GM12872 (cell line): ENCODE results near the gene GRIK5.

Source experiments
- TF ChIP-seq, protein P1 (sequence below): IDR thresholded peaks from 3 replicates; pipeline ENCODE4 v1.5.1; 2011; ENCODE audit warnings: low read depth, mild to moderate bottlenecking, low read length, moderate library complexity; ENCODE audit not compliant: insufficient read depth

Gene GRIK5

DNA sequence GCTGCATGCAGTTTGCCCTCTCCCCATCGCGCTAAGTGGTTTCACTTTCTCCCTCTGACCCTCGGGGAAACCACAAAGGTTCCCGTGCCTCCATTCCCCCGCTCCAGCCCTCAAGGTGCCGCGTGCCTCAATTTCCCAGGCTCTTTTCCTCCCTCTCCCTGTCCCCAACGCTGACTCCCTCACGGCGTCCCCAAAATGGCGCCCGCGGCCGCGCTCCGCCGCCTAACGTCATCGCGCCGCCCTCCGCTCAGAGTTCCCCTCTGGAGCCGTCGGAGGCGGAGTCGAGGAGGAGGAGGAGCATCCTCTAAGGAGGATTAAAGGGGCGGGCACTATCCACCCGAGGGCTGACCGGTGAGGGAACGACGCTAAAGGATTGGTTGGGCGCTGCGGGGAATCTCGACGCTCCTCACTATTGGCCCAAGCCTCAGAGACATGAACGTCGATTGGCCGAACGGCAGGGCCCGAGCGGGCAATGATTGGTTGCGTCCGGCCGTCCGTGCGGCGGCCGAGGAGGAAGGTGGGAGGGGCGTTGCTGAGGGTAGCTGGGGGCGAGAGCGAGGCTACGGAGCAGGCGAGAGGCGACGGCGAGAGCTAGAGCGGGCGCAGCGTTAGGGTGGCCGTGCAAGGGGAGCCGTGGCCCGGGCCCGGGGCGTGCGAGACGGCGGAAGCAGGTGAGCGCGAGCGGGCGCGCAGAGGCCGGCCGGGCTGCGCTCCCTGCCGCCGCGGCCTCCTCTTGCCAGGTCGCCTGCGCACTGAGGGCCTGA, 5.8 kb upstream of the GRIK5 start, which contains the start of gene ZNF574:
TSS of gene ZNF574 (plus strand) at position 551 of the 764 bp plus-strand sequence. CDS start 2,441 bp downstream, outside the sequence.
- TF ChIP-seq, protein P1, sequence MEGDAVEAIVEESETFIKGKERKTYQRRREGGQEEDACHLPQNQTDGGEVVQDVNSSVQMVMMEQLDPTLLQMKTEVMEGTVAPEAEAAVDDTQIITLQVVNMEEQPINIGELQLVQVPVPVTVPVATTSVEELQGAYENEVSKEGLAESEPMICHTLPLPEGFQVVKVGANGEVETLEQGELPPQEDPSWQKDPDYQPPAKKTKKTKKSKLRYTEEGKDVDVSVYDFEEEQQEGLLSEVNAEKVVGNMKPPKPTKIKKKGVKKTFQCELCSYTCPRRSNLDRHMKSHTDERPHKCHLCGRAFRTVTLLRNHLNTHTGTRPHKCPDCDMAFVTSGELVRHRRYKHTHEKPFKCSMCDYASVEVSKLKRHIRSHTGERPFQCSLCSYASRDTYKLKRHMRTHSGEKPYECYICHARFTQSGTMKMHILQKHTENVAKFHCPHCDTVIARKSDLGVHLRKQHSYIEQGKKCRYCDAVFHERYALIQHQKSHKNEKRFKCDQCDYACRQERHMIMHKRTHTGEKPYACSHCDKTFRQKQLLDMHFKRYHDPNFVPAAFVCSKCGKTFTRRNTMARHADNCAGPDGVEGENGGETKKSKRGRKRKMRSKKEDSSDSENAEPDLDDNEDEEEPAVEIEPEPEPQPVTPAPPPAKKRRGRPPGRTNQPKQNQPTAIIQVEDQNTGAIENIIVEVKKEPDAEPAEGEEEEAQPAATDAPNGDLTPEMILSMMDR, result no peak

DNA sequence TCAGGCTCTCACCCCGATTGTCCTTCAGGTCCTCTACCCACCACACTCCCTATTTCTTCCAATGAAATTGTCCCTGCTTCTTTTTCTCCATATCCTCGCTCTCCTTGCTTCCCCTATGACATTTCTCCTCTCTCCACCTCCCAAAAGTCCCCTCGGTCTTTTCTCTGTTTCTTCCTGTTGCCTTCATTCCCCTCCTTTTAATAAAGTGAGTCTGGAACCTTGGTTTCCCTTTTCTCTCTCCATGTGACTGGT, 5.3 kb upstream of the GRIK5 start:
- TF ChIP-seq, protein P1, result no peak

DNA sequence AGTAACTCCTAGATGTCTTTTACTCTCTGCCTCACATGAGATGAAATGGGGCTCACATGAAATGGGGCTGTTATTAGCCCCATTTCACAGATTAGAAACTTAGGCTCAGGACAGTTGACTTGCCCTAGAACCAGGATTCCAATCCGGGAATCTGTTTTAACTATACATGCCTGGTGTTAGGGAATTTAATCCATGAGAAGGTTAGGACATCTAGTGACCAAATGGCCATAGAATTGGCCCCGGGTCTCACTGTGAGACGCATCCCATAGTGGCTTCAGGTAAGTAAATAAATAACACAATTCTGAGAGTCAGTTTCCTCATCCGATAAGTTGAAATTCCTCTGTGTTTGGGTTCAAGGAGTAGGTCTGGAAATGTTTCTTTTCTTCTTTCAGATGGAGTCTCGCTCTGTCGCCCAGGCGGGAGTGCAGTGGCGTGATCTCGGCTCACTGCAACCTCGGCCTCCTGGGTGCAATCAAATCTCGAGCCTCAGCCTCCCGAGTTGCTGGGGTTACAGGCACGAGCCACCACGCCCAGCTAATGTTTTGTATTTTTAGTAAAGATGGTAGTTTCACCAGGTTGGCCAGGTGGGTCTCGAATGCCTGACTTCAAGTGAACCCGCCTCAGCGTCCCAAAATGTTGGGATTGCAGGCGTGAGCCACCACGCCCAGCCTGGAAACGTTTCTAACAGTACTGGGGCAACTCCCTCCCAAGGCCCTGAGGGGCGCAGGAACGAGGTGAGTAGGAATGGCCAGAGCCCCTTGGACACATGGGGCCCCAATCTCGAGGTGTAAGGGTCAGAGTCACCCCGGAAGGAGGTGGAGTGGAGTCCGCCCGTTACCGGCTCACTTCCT, 4.7 kb upstream of the GRIK5 start:
- TF ChIP-seq, protein P1, result no peak

DNA sequence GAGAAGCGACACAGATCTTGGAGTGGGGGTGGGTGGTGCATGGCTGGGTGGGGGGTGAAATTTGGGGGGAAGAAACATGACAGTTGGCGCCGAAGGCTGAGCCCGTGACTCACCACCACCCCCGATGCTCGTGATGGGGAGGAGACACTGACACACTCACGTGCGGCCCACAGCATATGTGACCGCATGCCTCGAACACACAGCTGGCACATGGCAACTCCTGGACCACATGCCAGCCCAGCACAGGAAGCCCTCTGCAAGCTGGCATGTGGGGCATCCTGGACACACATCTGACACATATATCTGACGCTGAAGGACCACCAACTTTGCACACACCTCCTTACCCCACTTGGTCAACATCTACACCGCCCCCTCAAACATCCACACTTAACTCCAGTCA, 1.2 kb upstream of the GRIK5 start:
- TF ChIP-seq, protein P1, result no peak

DNA sequence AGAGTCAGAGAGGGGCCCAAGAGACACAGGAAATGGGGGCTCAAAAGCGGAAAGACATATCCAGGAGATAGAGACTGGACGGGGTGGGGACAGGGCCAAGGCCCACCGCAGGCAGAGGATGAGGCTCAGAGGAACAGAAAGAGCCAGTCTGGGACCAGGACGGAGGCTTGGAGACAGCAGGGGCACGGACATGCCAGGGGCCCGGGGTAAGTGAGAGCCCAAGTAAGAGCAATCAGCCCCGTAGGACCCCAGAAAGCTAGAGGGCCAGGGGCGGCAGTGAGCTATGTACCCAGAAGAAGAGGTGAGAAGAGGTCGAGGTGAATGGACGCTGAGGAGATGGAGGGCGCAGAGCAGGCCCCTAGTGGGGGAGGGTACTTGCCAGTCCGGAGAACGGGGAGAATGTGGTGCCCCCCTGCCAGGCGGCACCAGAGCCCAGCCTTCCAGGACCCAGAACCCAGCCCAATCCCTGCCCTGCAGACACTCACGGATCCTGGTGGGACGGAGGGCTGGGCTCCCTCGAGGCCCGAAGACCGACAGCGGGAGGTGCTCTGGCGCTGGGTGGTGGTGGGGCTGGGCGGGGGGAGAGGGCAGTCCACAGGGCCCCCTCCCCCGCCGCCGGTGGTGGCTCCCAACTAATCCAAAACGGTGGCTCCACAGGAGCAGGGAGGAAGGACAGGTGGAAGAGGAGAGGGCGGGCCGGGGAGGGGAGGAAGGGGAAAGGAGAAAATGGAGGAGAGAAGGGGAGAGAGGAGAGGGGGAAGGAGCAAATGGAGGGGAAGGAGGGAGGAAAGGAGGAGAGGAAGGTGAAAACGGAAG, 1.0 kb downstream of the GRIK5 start:
- TF ChIP-seq, protein P1, result no peak

DNA sequence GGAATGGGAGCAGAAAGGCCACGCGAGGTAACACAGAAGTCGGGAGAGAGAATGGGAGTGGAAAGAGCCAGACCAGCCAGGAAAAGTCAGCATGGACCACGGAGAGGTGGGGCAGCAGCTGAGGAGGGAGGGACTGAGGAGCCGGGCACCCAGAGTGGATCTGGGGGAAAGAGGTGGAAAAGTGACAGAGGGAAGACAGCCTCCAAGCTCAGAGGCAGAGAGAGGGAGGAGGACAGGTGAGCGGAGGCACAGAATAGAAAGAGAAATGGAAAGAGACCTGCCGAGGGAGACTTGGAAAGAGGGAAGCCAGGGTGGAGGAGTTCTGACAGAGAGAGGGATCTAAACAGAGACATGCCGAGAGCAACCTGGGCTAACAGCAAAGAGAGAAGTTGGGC, 1.6 kb downstream of the GRIK5 start:
- TF ChIP-seq, protein P1, result no peak

DNA sequence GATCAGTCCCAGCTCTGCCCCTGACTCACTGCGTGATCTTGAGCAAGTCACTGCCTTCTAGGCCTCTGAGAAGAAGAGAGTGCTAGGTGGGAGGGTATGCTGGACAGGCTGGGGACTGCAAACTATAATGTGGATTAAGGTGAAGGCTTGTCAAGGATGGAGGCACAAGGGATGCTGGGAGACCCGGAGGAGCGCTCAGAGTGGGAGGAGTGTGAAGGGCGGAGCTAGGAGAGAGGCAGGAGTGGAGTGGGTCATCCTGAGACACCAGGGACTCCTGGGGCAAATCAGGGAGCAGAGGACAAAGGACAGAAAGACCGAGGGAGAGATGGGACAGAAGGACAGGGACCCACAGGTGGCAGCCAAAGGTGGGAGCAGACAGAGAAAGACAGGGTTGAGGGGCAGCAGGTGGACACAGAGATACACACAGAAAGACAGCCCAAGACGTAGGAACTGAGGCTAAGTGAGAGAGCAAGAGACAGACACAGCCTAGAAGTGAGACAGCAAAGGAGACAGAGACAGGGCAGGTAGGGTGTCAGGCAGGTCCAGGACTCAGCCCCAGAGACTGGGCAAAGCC, 2.6 kb downstream of the GRIK5 start:
- TF ChIP-seq, protein P1, result no peak
